ENCODE data around the gene CALU. TPM values are rescaled to one million over a fixed set of nuclear protein-coding genes. Genes with fewer than 3 reads are reported as not detected.

Gene CALU
- total and polyA plus RNA-seq, 2 donors (not counting 1 experiment from before 2014, with no cell fraction given), result 5.1 to 11.2 TPM

DNA sequence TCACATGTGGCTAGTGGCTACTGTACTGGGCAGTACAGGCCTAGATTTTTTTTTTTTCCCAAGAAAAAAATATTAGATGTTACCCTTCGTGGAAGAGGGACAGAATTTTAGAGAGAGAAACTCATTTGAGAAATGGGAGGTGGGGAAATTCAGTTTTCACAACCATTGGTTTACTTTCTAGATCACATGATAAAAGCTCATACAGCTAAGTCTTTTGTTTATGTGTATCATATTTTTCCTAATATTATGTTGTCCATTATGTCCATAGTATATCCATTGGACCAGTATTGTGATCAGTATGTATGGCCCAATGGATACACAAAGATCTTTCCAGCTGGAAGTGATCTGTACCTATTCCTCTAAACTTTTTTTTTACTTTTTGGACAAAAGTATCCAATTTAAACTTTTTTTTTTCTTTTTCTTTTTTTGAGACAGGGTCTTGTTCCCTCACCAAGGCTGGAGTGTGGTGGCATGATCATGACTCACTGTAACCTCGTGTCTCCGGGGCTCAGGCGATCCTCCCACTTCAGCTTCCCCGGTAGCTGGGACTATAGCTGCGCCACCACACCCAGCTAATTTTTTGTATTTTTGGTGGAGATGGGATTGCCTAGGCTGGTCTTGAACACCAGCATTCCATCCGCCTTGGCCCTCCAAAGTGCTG lies 4.1 kb downstream of the CALU start:
- no peak overlapping the region for H2AFZ ChIP-seq (ENCODE audit: insufficient read depth, low read depth, low read length, poor library complexity, severe bottlenecking)
- no peak overlapping the region for H3K27ac ChIP-seq (ENCODE audit: low read length in 2 of 2)
- no peak overlapping the region for H3K9ac ChIP-seq (ENCODE audit: low read length)
- ChIA-PET POLR2A (no interaction called here), CTCF (no interaction called here)
- Mint-ChIP-seq H3K9me3 (ENCODE audit: insufficient read depth) (no peaks in the 10 kb centered on the region), H3K27me3 (no peaks in the 10 kb centered on the region), H3K4me3 (no peak overlapping the region), H3K4me1 (peaks cover 38% of the 10 kb centered on the region), H3K27ac (no peak overlapping the region)
- H3K9me3 ChIP-seq (ENCODE audit: control extremely low read depth in 1 of 3, control insufficient read depth in 2 of 3, insufficient read depth in 1 of 3, low read length in 2 of 3), result no peaks in the 10 kb centered on the region
- peaks cover 94% of the 10 kb centered on the region for H3K79me2 ChIP-seq (ENCODE audit: control insufficient read depth, insufficient read depth, low read length)
- H3K27me3 ChIP-seq (replicated peaks in 1 of 4; ENCODE audit: control extremely low read depth in 1 of 4, control insufficient read depth in 3 of 4, insufficient read depth in 4 of 4, low read length in 3 of 4), result no peaks in the 10 kb centered on the region
- no peak for ATAC-seq (ENCODE audit: low read depth)
- TF ChIP-seq, protein P1, sequence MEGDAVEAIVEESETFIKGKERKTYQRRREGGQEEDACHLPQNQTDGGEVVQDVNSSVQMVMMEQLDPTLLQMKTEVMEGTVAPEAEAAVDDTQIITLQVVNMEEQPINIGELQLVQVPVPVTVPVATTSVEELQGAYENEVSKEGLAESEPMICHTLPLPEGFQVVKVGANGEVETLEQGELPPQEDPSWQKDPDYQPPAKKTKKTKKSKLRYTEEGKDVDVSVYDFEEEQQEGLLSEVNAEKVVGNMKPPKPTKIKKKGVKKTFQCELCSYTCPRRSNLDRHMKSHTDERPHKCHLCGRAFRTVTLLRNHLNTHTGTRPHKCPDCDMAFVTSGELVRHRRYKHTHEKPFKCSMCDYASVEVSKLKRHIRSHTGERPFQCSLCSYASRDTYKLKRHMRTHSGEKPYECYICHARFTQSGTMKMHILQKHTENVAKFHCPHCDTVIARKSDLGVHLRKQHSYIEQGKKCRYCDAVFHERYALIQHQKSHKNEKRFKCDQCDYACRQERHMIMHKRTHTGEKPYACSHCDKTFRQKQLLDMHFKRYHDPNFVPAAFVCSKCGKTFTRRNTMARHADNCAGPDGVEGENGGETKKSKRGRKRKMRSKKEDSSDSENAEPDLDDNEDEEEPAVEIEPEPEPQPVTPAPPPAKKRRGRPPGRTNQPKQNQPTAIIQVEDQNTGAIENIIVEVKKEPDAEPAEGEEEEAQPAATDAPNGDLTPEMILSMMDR (IDR thresholded peaks at IDR 0.05), result no peak
- TF ChIP-seq EZH2 (IDR thresholded peaks at IDR 0.05; ENCODE audit: borderline replicate concordance, insufficient read depth, low read depth, low read length, poor library complexity, severe bottlenecking), result no peak
- peaks cover 14 to 19% of the 10 kb centered on the region in 2 donors for H3K4me1 ChIP-seq (ENCODE audit: control insufficient read depth in 2 of 2, insufficient read depth in 2 of 2, low read length in 2 of 2)
- H3K4me2 ChIP-seq (replicated peaks; ENCODE audit: low read depth, low read length, poor library complexity, severe bottlenecking), result no peak overlapping the region
- 100% methylated on average over 2 of the region's 7 CpGs for WGBS (ENCODE audit: insufficient coverage)
- peaks cover 0 to 6% of the 10 kb centered on the region in 2 experiments for H3K36me3 ChIP-seq (replicated peaks in 1 of 2; ENCODE audit: control extremely low read depth in 1 of 2, control insufficient read depth in 1 of 2, extremely low read depth in 1 of 2, insufficient read depth in 2 of 2, low read length in 1 of 2)
- peaks cover 49% of the 10 kb centered on the region for H4K20me1 ChIP-seq (ENCODE audit: control insufficient read depth, insufficient read depth, low read length, poor library complexity, severe bottlenecking)
- H3K4me3 ChIP-seq (ENCODE audit: control extremely low read depth in 1 of 5, extremely low read depth in 1 of 5, insufficient read depth in 1 of 5, low read depth in 2 of 5, low read length in 4 of 5), result no peak overlapping the region
- DNase-seq, result no peak
- intact Hi-C loops (cut with micrococcal nuclease), result no loop called here

DNA sequence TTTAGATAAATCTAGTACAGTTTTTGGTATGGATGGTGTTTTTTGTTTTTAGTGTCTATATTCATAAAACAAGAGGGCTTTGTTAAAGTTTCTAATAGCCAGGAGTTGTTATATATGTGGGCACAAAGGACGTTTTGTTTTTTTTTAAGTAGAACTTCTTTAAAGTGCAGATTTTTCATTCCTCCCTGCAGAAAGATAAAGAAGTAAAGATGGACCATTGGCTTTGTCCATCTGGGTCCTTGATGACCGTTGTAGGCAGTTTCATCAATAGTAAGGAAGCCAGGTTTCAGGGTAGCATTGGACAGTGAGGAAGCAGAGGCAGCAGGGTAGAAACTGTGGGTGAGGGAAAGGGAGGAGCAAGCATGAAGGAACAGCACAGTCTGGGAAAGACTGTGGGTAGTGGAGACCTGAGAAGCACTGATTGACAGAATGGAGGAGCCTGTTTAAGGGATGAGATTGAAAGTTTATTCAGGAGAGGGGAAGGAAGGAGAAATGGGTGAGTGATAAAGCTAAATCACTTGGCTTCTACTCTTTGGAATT lies 5.3 kb downstream of the CALU start:
- Mint-ChIP-seq H3K27ac (no peak overlapping the region), H3K9me3 (ENCODE audit: insufficient read depth) (no peaks in the 10 kb centered on the region), H3K27me3 (no peaks in the 10 kb centered on the region), H3K4me3 (no peak overlapping the region), H3K4me1 (peaks cover 27% of the 10 kb centered on the region)
- POLR2A ChIA-PET, result no interaction called here
- Histone ChIP-seq H3K4me3 (ENCODE audit: control extremely low read depth in 1 of 5, extremely low read depth in 1 of 5, insufficient read depth in 1 of 5, low read depth in 2 of 5, low read length in 4 of 5) (no peak overlapping the region), H3K36me3 (replicated peaks in 1 of 2; ENCODE audit: control extremely low read depth in 1 of 2, control insufficient read depth in 1 of 2, extremely low read depth in 1 of 2, insufficient read depth in 2 of 2, low read length in 1 of 2) (peaks cover under 1 to 18% of the 10 kb centered on the region in 2 experiments), H3K79me2 (ENCODE audit: control insufficient read depth, insufficient read depth, low read length) (peaks cover 82% of the 10 kb centered on the region), H3K27ac (ENCODE audit: low read length in 2 of 2) (no peak overlapping the region), H3K27me3 (replicated peaks in 1 of 4; ENCODE audit: control extremely low read depth in 1 of 4, control insufficient read depth in 3 of 4, insufficient read depth in 4 of 4, low read length in 3 of 4) (no peaks in the 10 kb centered on the region), H3K4me2 (replicated peaks; ENCODE audit: low read depth, low read length, poor library complexity, severe bottlenecking) (no peak overlapping the region), H3K9me3 (ENCODE audit: control extremely low read depth in 1 of 3, control insufficient read depth in 2 of 3, insufficient read depth in 1 of 3, low read length in 2 of 3) (no peaks in the 10 kb centered on the region), H2AFZ (ENCODE audit: insufficient read depth, low read depth, low read length, poor library complexity, severe bottlenecking) (no peak overlapping the region), H3K9ac (ENCODE audit: low read length) (no peak overlapping the region), H4K20me1 (ENCODE audit: control insufficient read depth, insufficient read depth, low read length, poor library complexity, severe bottlenecking) (peaks cover 49% of the 10 kb centered on the region), H3K4me1 (ENCODE audit: control insufficient read depth in 2 of 2, insufficient read depth in 2 of 2, low read length in 2 of 2) (peaks cover 9 to 13% of the 10 kb centered on the region in 2 donors)
- DNase-seq (no peak), ATAC-seq (ENCODE audit: low read depth) (no peak)
- intact Hi-C loops (cut with micrococcal nuclease), result no loop called here
- TF ChIP-seq EZH2 (IDR thresholded peaks at IDR 0.05; ENCODE audit: borderline replicate concordance, insufficient read depth, low read depth, low read length, poor library complexity, severe bottlenecking), result no peak
- TF ChIP-seq, protein P1 (IDR thresholded peaks at IDR 0.05), result no peak
- WGBS (ENCODE audit: insufficient coverage), result 73% methylated on average over 1 of the region's 2 CpGs
- CTCF ChIA-PET, result no interaction called here

Measured in B cell (primary cell).